A549 (cell line): ENCODE data around the gene ZNF619. TPM values are rescaled to one million over a fixed set of nuclear protein-coding genes. Genes with fewer than 3 reads are reported as not detected.

Source experiments
- ATAC-seq, 2 experiments: fragments of 200-7000 bp in 1 of 2; fragments of >200 bp in 1 of 2; cut with Nextera tagmentation in 1 of 2; cut with Tn5 transposase in 1 of 2; 3 replicates each; pipeline versions ENCODE4 v1.8.0 to v1.9.1; 2018 to 2020; ENCODE audit warnings: mild to moderate bottlenecking in 1 of 2, moderate library complexity in 1 of 2
- CTCF ChIA-PET: fragments of 300-600 bp; sonication (Branson Sonifier 250); formaldehyde crosslinking; extraction: SDS; loops from one replicate; lab custom pipeline; 2021; ENCODE audit warnings: antibody characterized with exemption, inconsistent platforms; lab: Yijun Ruan, JAX
- POLR2A ChIA-PET: fragments of 350-600 bp; formaldehyde crosslinking; extraction: SDS; loops from one replicate; lab custom pipeline; 2021; ENCODE audit warnings: antibody characterized with exemption, inconsistent platforms; lab: Yijun Ruan, JAX
- DNase-seq, 2 experiments: peaks; one replicate each; pipeline versions ENCODE4 v3.0.0 to v3.0.0-alpha.2; 2011 to 2016; ENCODE audit warnings: low read depth in 1 of 2, low spot score in 1 of 2
- FAIRE-seq: peaks from 2 replicates; lab custom pipeline; 2011; peaks lifted over from hg19 to GRCh38; lab: Jason Lieb, UNC
- H3K27ac ChIP-seq, 2 experiments: fragments of >200 bp; sonication (Bioruptor Twin); formaldehyde crosslinking; 3 replicates each; pipeline ENCODE4 v1.5.1; 2016 to 2017
- H3K4me1 ChIP-seq: fragments of >200 bp; sonication (Bioruptor Twin); formaldehyde crosslinking; 3 replicates; pipeline ENCODE4 v1.6.1; 2016
- H3K4me2 ChIP-seq: fragments of >200 bp; sonication (Bioruptor Twin); formaldehyde crosslinking; 3 replicates; pipeline ENCODE4 v1.6.1; 2016
- H3K4me3 ChIP-seq: fragments of >200 bp; sonication (Bioruptor Twin); formaldehyde crosslinking; 3 replicates; pipeline ENCODE4 v1.5.1; 2016
- H3K9me3 ChIP-seq: fragments of >200 bp; sonication (Bioruptor Twin); formaldehyde crosslinking; 3 replicates; pipeline ENCODE4 v1.6.1; 2016
- BHLHE40 ChIP-seq: IDR thresholded peaks from 2 replicates; pipeline ENCODE4 v1.6.1; 2012; ENCODE audit warnings: low read depth, low read length, inconsistent platforms
- ESRRA ChIP-seq: fragments of 150-350 bp; IDR thresholded peaks from 2 replicates; pipeline ENCODE4 v1.6.1; 2014; ENCODE audit warnings: mild to moderate bottlenecking, low read length, borderline replicate concordance
- FOXS1 ChIP-seq: fragments of 250-450 bp; sonication (Bioruptor Pico); IDR thresholded peaks from 2 replicates; pipeline ENCODE4 v1.5.0; 2020; ENCODE audit warnings: mild to moderate bottlenecking, moderate library complexity
- HEYL ChIP-seq: fragments of 250-450 bp; sonication (Bioruptor Pico); IDR thresholded peaks from 2 replicates; pipeline ENCODE4 v1.8.0; 2021; ENCODE audit warnings: mild to moderate bottlenecking, moderate library complexity
- HOXB13 ChIP-seq: fragments of 250-450 bp; sonication (Bioruptor Pico); IDR thresholded peaks from 2 replicates; pipeline ENCODE4 v1.5.0; 2020; ENCODE audit warnings: low read depth, mild to moderate bottlenecking, moderate library complexity
- JUNB ChIP-seq: fragments of >200 bp; sonication (Bioruptor Twin); formaldehyde crosslinking; IDR thresholded peaks from 2 replicates; pipeline ENCODE4 v1.6.1; 2016
- MAFK ChIP-seq: fragments of 450-650 bp; IDR thresholded peaks from 2 replicates; pipeline ENCODE4 v1.6.1; 2014; ENCODE audit not compliant: partially characterized antibody
- NFE2L2 ChIP-seq: fragments of 150-350 bp; conservative IDR thresholded peaks from 2 replicates; pipeline ENCODE4 v1.6.1; 2014; ENCODE audit warnings: low read length
- NR3C1 ChIP-seq: fragments of >200 bp; sonication (Bioruptor Twin); formaldehyde crosslinking; IDR thresholded peaks from 3 replicates; pipeline ENCODE4 v1.6.1; 2017
- PHF8 ChIP-seq: fragments of 200-600 bp; sonication (generic); IDR thresholded peaks from 2 replicates; pipeline ENCODE4 v1.6.1; 2016; ENCODE audit warnings: low read depth, mild to moderate bottlenecking, antibody characterized with exemption, moderate library complexity, borderline replicate concordance
- RCOR1 ChIP-seq: fragments of 150-350 bp; IDR thresholded peaks from 2 replicates; pipeline ENCODE4 v1.6.1; 2014; ENCODE audit warnings: antibody characterized with exemption, low read length, low read depth
- RFX5 ChIP-seq: fragments of 450-650 bp; IDR thresholded peaks from 2 replicates; pipeline ENCODE4 v1.7.1; 2014; ENCODE audit warnings: antibody characterized with exemption, mild to moderate bottlenecking, moderate library complexity
- RNF2 ChIP-seq: fragments of 200-600 bp; sonication (generic); IDR thresholded peaks from 2 replicates; pipeline ENCODE4 v1.6.1; 2016; ENCODE audit warnings: low read depth, mild to moderate bottlenecking, antibody characterized with exemption, moderate library complexity, borderline replicate concordance
- SREBF2 ChIP-seq: fragments of 450-650 bp; IDR thresholded peaks from 2 replicates; pipeline ENCODE4 v1.6.1; 2014; ENCODE audit warnings: mild to moderate bottlenecking, moderate library complexity
- ZC3H11A ChIP-seq: fragments of 450-650 bp; IDR thresholded peaks from 2 replicates; pipeline ENCODE4 v1.6.1; 2014; ENCODE audit warnings: antibody characterized with exemption, mild to moderate bottlenecking
- ZFP36 ChIP-seq: fragments of 450-650 bp; IDR thresholded peaks from 2 replicates; pipeline ENCODE4 v1.6.1; 2014; ENCODE audit warnings: borderline replicate concordance; ENCODE audit not compliant: partially characterized antibody
- ZNF302 ChIP-seq: fragments of 250-450 bp; sonication (Bioruptor Pico); IDR thresholded peaks from 2 replicates; pipeline ENCODE4 v1.9.0; 2021; ENCODE audit warnings: inconsistent platforms, mild to moderate bottlenecking, moderate library complexity
- WGBS: methylation state at CpG from one replicate; pipeline ENCODE4 v1.1.6; 2017; ENCODE audit errors: missing lambda C conversion rate; 5-methylcytosine and 5-hydroxymethylcytosine counted together
- polyA plus RNA-seq, 4 experiments: library from polyadenylated mRNA; depleted of rRNA in 3 of 4; stranded (reverse); fragments of >200 nt; fragmentation: RNase III in 1 of 4; extraction: RNeasy Plus Mini Kit Qiagen cat#74134 plus additional on column Dnase treatment in 1 of 4; gene quantifications; 2 replicates in 3 of 4; 3 replicates in 1 of 4; pipeline ENCODE4 v1.2.3, GENCODE V29; 2011 to 2017
- TF ChIP-seq, protein P1 (sequence below): fragments of 250-450 bp; sonication (Bioruptor Pico); IDR thresholded peaks from 2 replicates; pipeline ENCODE4 v1.5.0; 2021; ENCODE audit warnings: mild to moderate bottlenecking, moderate library complexity, borderline replicate concordance
- TF ChIP-seq, protein P2 (sequence below): IDR thresholded peaks from 2 replicates; pipeline ENCODE4 v1.6.1; 2012; ENCODE audit warnings: low read depth, borderline replicate concordance
- TF ChIP-seq, protein P3 (sequence below): fragments of 450-650 bp; IDR thresholded peaks from 2 replicates; pipeline ENCODE4 v1.6.1; 2014; ENCODE audit warnings: antibody characterized with exemption
- TF ChIP-seq, protein P4 (sequence below): fragments of >200 bp; sonication (Bioruptor Twin); formaldehyde crosslinking; IDR thresholded peaks from 3 replicates; pipeline ENCODE4 v1.6.1; 2016

The ZNF619 gene
- polyA plus RNA-seq, 2 of the 4 experiments (the other 2 are of a cell fraction) = 2.2 to 4.1 TPM

DNA sequence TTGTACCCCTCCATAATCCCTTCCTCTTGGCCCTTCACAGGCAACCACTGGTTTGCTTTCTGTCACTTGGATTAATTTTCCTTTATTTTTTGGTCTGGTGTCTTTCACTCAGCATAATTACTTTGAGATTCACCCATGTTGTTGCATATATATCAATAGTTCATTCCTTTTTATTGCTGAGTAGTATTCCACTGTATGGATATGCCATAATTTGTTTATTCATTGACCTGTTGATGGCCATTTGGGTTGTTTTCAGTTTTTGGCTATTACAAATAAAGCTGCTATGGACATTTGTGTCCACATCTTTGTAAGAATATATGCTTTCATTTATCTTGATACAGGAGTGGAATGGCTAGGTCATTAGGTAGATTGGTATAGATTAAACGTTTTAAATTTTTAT, 41.9 kb downstream of the ZNF619 start:
- ATAC-seq = no peak
- CTCF ChIA-PET = no interaction called here
- no peak for FAIRE-seq

DNA sequence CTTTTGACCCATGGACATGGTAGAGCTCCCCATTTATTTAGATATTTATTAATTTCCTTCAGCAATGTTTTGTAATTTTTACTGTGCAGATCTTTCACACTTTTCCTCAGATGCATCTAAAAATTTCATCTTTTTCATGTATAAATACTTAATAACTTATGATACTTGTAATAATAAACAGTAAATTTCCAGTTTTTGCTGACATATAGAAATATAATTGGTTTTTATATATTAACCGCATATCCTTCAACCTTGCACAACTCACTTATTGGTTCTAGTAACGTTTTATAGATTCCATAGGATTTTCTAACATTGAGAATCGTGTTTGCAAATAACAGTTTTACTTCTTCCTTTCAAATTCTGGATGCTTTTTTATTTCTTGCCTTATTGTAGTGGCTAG, 44.3 kb downstream of the ZNF619 start:
- TF ChIP-seq RNF2 (no peak), SREBF2 (no peak), MAFK (peak; percentile 43)
- TF ChIP-seq, protein P1, sequence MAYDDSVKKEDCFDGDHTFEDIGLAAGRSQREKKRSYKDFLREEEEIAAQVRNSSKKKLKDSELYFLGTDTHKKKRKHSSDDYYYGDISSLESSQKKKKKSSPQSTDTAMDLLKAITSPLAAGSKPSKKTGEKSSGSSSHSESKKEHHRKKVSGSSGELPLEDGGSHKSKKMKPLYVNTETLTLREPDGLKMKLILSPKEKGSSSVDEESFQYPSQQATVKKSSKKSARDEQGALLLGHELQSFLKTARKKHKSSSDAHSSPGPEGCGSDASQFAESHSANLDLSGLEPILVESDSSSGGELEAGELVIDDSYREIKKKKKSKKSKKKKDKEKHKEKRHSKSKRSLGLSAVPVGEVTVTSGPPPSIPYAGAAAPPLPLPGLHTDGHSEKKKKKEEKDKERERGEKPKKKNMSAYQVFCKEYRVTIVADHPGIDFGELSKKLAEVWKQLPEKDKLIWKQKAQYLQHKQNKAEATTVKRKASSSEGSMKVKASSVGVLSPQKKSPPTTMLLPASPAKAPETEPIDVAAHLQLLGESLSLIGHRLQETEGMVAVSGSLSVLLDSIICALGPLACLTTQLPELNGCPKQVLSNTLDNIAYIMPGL = no peak
- 85% methylated on average over 3 of the region's 3 CpGs for WGBS
- FAIRE-seq = no peak
- ChIA-PET POLR2A (interaction anchor here (1.0 kb wide), 1 partner anchor 15 kb away, joined by 3 read pairs; the partner anchor contains the start of gene ZNF620), CTCF (no interaction called here)
- no peak overlapping the region for H3K4me3 ChIP-seq
- H3K9me3 ChIP-seq = no peaks in the 10 kb centered on the region
- DNase-seq = no peak
- H3K4me2 ChIP-seq = no peak overlapping the region
- no peak for ATAC-seq
- no peak overlapping the region for H3K27ac ChIP-seq
- H3K4me1 ChIP-seq = no peaks in the 10 kb centered on the region

More for the DNA sequence above, 41.9 kb downstream of the ZNF619 start:
- WGBS = 76% methylated on average over 1 of the region's 1 CpG
- POLR2A ChIA-PET = no interaction called here
- Histone ChIP-seq H3K4me1 (no peaks in the 10 kb centered on the region), H3K9me3 (no peaks in the 10 kb centered on the region), H3K27ac (no peak overlapping the region), H3K4me3 (no peak overlapping the region), H3K4me2 (no peak overlapping the region)
- no peak for DNase-seq
- TF ChIP-seq HEYL (CRISPR knock-in tag) (no peak), RFX5 (no peak), FOXS1 (CRISPR knock-in tag) (no peak), PHF8 (no peak)
- TF ChIP-seq, protein P2, sequence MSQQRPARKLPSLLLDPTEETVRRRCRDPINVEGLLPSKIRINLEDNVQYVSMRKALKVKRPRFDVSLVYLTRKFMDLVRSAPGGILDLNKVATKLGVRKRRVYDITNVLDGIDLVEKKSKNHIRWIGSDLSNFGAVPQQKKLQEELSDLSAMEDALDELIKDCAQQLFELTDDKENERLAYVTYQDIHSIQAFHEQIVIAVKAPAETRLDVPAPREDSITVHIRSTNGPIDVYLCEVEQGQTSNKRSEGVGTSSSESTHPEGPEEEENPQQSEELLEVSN = no peak

DNA sequence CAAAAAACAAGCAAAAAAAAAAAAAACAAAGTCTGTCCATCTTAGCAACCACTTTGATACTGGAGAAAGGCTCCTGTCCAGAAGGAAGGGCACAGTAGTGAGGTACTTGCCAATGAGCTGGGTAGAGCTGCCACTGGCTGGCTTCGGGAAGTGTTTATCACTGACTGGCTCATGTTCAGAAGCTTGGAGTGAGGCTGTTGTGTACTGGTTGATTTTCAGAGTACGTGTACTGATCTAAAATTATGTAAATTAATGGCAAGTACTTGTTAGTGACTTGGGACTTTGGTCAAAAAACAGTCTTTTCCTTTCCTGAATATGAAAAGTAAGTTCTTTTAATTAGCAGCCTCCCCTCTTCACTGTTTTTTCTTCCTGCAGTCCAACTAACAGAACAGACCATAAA, 46.9 kb downstream of the ZNF619 start:
- Histone ChIP-seq H3K4me3 (peak overlapping the region; percentile 89; the same call in 2 of the 3 replicates), H3K27ac (peak overlapping the region in 1 of 2 experiments; percentile 89; a peak in 2 of 6 replicates), H3K4me2 (peak overlapping the region; percentile 65), H3K4me1 (no peaks in the 10 kb centered on the region), H3K9me3 (no peaks in the 10 kb centered on the region)
- DNase-seq (peak in 1 of 2 experiments; percentile 6), ATAC-seq (no peak), FAIRE-seq (no peak)
- 74% methylated on average over 2 of the region's 2 CpGs for WGBS
- ChIA-PET CTCF (no interaction called here), POLR2A (interaction anchor here (1.1 to 2.1 kb wide), 3 partner anchors 18 to 70 kb away, joined by 4 to 6 read pairs (median 5); partner anchors contain the start of genes RPL14 and ZNF620)
- TF ChIP-seq ESRRA (no peak), PHF8 (no peak), ZC3H11A (no peak), ZNF302 (CRISPR knock-in tag) (no peak), HEYL (CRISPR knock-in tag) (no peak), BHLHE40 (no peak), ZFP36 (no peak), RCOR1 (no peak), JUNB (no peak), HOXB13 (CRISPR knock-in tag) (no peak), NFE2L2 (no peak), RFX5 (no peak), NR3C1 (no peak)
- TF ChIP-seq, protein P3, sequence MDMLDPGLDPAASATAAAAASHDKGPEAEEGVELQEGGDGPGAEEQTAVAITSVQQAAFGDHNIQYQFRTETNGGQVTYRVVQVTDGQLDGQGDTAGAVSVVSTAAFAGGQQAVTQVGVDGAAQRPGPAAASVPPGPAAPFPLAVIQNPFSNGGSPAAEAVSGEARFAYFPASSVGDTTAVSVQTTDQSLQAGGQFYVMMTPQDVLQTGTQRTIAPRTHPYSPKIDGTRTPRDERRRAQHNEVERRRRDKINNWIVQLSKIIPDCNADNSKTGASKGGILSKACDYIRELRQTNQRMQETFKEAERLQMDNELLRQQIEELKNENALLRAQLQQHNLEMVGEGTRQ = no peak
- TF ChIP-seq, protein P4, sequence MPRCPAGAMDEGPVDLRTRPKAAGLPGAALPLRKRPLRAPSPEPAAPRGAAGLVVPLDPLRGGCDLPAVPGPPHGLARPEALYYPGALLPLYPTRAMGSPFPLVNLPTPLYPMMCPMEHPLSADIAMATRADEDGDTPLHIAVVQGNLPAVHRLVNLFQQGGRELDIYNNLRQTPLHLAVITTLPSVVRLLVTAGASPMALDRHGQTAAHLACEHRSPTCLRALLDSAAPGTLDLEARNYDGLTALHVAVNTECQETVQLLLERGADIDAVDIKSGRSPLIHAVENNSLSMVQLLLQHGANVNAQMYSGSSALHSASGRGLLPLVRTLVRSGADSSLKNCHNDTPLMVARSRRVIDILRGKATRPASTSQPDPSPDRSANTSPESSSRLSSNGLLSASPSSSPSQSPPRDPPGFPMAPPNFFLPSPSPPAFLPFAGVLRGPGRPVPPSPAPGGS = no peak
